SK-N-MC (cell line): ENCODE measurements around the gene RHEX.
"Not testable (repeated sequence)": the region's sequence is repeated elsewhere in the genome, so short reads cannot be mapped to it uniquely, and the experiment has no call there.

Source experiments
- DNase-seq: peaks from one replicate; pipeline ENCODE4 v3.0.0-alpha.2; 2011; ENCODE audit warnings: low read depth, low spot score
- H3K27ac ChIP-seq: fragments of 200-600 bp; sonication (generic); 2 replicates; pipeline ENCODE4 v1.5.1; 2016; ENCODE audit warnings: mixed run types
- H3K36me3 ChIP-seq: fragments of 200-600 bp; sonication (generic); 2 replicates; pipeline ENCODE4 v1.6.1; 2017; ENCODE audit warnings: antibody characterized with exemption, low read length, mixed read lengths; ENCODE audit not compliant: insufficient read depth
- H3K4me3 ChIP-seq: fragments of 200-600 bp; sonication (generic); 2 replicates; pipeline ENCODE4 v1.5.1; 2016
- H3K9ac ChIP-seq: fragments of 200-600 bp; sonication (generic); 2 replicates; pipeline ENCODE4 v1.8.0; 2017; ENCODE audit warnings: mixed run types, mixed read lengths; ENCODE audit not compliant: insufficient read length
- H3K9me3 ChIP-seq: fragments of 200-600 bp; sonication (generic); 2 replicates; pipeline ENCODE4 v1.6.1; 2017; ENCODE audit warnings: low read depth, mild to moderate bottlenecking, antibody characterized with exemption, low read length, moderate library complexity, mixed read lengths
- EZH2 ChIP-seq: fragments of 200-600 bp; sonication (generic); IDR thresholded peaks from one replicate; pipeline ENCODE4 v1.6.1; 2017; ENCODE audit warnings: antibody characterized with exemption
- FOXP2 ChIP-seq: optimal IDR thresholded peaks from 2 replicates; pipeline ENCODE3; 2011; ENCODE audit warnings: mild to moderate bottlenecking, moderate library complexity; ENCODE audit not compliant: insufficient read depth; ENCODE audit errors: extremely low read length, control extremely low read depth
- POLR2AphosphoS5 ChIP-seq: IDR thresholded peaks from 2 replicates; pipeline ENCODE4 v1.6.1; 2012; ENCODE audit warnings: mild to moderate bottlenecking, low read depth, low read length, borderline replicate concordance

RHEX gene

GRCh38 chr1:206058289-206058926, 5.4 kb downstream of the RHEX start:
- not testable (repeated sequence) for H3K4me3 ChIP-seq, H3K27ac ChIP-seq, DNase-seq, H3K9me3 ChIP-seq, H3K36me3 ChIP-seq, H3K9ac ChIP-seq

GRCh38 chr1:206058927-206059292, 5.9 kb downstream of the RHEX start:
- no peak overlapping the region for H3K27ac ChIP-seq
- TF ChIP-seq FOXP2 (no peak), EZH2 (no peak), POLR2AphosphoS5 (no peak)

GRCh38 chr1:206059355-206059915, 6.5 kb downstream of the RHEX start:
- Histone ChIP-seq H3K36me3 (no peaks in the 10 kb centered on the region), H3K9me3 (no peaks in the 10 kb centered on the region), H3K9ac (no peak overlapping the region), H3K4me3 (no peak overlapping the region), H3K27ac (no peak overlapping the region)
- TF ChIP-seq FOXP2 (no peak), POLR2AphosphoS5 (no peak), EZH2 (no peak)
- no peak for DNase-seq

More at GRCh38 chr1:206058927-206059292, 5.9 kb downstream of the RHEX start:
- H3K4me3 ChIP-seq, result no peak overlapping the region
- DNase-seq, result no peak
- H3K9me3 ChIP-seq, result no peaks in the 10 kb centered on the region
- no peak overlapping the region for H3K9ac ChIP-seq
- H3K36me3 ChIP-seq, result no peaks in the 10 kb centered on the region

GRCh38 chr1:206060844-206061243, 7.9 kb downstream of the RHEX start:
- Histone ChIP-seq H3K27ac (no peak overlapping the region), H3K9me3 (no peaks in the 10 kb centered on the region), H3K9ac (no peak overlapping the region), H3K36me3 (no peaks in the 10 kb centered on the region), H3K4me3 (no peak overlapping the region)
- no peak for DNase-seq
- no peak for TF ChIP-seq EZH2
- no peak for TF ChIP-seq FOXP2
- TF ChIP-seq POLR2AphosphoS5, result no peak

- TF ChIP-seq POLR2AphosphoS5 (no peak), FOXP2 (no peak), EZH2 (no peak)
Observed at GRCh38 chr1:206062464-206062863, 9.5 kb downstream of the RHEX start.

GRCh38 chr1:206064001-206064400, 11.0 kb downstream of the RHEX start:
- H3K9me3 ChIP-seq, H3K36me3 ChIP-seq, DNase-seq, H3K4me3 ChIP-seq, H3K9ac ChIP-seq, H3K27ac ChIP-seq: not testable (repeated sequence)

More at GRCh38 chr1:206062464-206062863, 9.5 kb downstream of the RHEX start:
- H3K9ac ChIP-seq, result no peak overlapping the region
- H3K4me3 ChIP-seq, result no peak overlapping the region
- no peaks in the 10 kb centered on the region for H3K36me3 ChIP-seq
- DNase-seq, result no peak
- H3K9me3 ChIP-seq, result no peaks in the 10 kb centered on the region
- no peak overlapping the region for H3K27ac ChIP-seq

- not testable (repeated sequence) for H3K27ac ChIP-seq, DNase-seq, H3K9me3 ChIP-seq, H3K9ac ChIP-seq, H3K36me3 ChIP-seq, H3K4me3 ChIP-seq
Observed at GRCh38 chr1:206064501-206064900, 11.5 kb downstream of the RHEX start.

GRCh38 chr1:206065547-206066145, 12.7 kb downstream of the RHEX start:
- Histone ChIP-seq H3K27ac (no peak overlapping the region), H3K4me3 (no peak overlapping the region), H3K9me3 (no peaks in the 10 kb centered on the region), H3K36me3 (no peaks in the 10 kb centered on the region), H3K9ac (no peak overlapping the region)
- no peak for TF ChIP-seq FOXP2
- TF ChIP-seq POLR2AphosphoS5, result no peak
- TF ChIP-seq EZH2, result no peak
- DNase-seq, result no peak

GRCh38 chr1:206066479-206067171, 13.7 kb downstream of the RHEX start:
- TF ChIP-seq POLR2AphosphoS5 (no peak), EZH2 (no peak), FOXP2 (no peak)
- no peak for DNase-seq
- no peak overlapping the region for H3K9ac ChIP-seq
- H3K9me3 ChIP-seq, result no peaks in the 10 kb centered on the region
- no peak overlapping the region for H3K27ac ChIP-seq
- no peak overlapping the region for H3K4me3 ChIP-seq
- H3K36me3 ChIP-seq, result no peaks in the 10 kb centered on the region
